ENCODE results near the gene EML1.
A peak's percentile ranks its signal among the peaks of the same experiment; 100 is the strongest.

The EML1 gene

DNA sequence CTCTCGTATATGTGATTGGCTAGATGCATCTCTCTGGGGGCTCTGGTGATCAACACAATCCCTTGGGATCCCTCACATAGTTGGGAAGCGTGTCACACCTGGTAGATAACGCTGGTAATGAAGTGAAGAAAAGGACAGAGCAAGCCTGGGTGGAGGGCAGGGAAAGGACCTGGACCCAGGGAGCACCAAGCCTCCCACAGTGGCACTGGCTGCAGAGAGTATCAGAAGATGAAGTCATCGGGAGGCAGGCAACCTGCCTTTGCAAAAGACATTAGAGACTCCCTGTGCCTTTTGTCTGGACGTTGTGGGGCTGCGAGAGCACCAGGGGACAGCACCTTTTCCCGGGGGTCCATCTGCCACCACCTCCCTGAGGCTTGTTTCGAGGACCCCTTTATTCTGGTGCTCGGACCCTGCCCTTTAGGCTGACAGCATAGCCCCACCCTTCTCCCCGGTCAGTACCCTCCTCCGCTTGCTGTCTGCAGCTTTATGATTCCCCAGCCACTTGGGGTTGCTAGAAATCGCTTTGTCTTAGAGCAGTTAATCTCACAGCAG is 116.4 kb downstream of the EML1 start:
- peak; percentile 56 for DNase-seq

DNA sequence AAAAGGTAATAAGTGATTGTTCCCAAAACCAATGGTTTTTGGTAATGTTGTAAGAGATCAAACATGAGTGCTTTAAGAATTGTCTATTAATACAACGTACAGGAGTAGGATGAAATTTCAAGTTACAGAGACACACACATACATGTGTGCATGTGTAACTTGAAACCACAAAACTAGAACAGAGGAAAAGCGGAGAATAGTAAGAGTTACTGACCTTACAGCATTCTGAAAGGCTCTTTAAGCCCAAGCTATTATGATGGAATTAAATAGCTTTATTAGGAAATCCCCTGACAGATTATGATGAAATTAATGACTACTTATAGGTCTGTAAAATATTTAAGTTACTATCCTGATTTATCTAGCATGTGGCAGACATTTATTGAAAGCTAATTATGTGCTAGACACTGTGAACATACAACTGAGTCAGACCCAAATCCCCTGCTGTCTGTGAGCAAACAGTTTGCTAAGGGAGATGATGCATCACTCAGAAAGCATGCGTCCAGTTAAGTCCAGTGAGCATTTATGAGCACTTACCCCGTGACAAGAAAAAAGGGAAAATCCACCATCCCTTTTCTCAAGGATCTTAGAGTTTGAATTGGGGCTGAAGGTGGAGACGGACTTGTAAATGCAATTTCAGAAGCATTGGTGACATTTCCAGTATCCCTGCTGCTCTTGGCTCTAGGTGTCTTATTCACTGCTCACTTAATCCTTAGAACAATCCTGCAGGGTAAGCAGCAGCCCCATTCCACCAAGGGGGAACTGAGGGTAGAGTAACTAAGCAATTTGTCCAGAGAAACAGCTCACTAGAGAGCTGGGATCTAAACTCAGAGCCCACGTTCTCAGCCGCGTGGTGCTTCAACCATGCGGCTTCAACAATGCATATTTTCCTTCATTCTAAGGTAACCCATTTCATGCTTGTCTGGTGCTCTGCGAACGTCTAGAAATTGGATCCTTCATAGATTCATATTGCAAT is 117.4 kb downstream of the EML1 start:
- DNase-seq, result peak; percentile 71

DNA sequence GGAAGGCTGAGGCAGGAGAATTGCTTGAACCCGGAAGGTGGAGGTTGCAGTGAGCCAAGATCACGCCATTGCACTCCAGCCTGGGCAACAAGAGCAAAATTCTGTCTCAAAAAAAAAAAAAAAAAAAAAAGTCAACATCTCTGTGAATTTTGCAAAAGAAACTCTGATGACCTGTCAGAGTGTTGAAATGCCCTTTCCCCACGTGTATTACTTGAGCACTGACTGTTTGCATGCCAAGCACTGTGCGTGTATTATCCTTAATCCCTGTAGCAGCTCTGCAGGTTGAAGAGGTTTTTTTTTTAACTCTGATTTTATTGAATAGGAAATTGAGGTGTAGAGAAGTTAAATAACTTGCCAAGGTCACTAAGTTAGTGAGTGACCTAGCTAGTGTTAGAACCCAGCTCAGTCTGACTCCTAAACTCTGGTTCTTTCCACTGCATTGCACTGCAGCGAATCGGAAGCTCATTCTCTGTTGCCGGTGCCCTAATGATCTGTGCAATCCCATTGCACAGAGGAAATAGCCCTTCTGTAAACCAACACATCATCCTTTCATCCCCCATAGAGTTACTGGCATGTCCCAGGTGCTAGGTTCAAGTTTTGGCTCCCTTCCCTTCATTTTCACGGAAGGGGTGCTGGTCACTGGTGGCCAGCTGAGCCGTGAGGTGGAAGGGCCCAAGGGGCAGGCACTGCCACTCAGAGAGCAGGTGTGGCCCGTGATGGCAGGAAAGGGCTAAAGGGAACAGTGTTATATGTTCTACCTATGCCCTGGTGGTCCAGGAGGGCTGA is 122.3 kb downstream of the EML1 start:
- no peak for DNase-seq

- no peak for DNase-seq
These were observed 122.8 kb downstream of the EML1 start for GRCh38 chr14:99916091-99916383.

- DNase-seq, result no peak
These were observed 125.6 kb downstream of the EML1 start for GRCh38 chr14:99918781-99919180.

- DNase-seq, result no peak
These were observed 128.2 kb downstream of the EML1 start for GRCh38 chr14:99921425-99921824.

DNA sequence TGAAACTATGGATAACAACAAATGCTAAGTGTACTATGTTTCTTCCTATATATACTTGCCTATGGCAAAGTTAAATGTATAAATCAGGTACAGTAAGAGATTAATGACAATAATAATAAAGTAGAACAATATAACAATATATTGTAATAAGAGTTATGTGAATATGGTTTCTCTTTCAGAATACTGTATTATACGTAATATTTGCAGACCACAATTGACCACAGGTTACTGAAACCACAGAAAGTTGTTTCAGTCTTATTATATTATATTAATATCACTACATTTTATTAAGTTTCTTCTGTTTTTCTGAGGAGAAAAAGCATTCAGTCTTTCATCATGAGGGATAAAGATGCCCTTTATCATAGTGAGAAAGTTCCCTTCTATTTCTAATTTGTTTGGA is 131.2 kb downstream of the EML1 start:
- DNase-seq, result no peak

DNA sequence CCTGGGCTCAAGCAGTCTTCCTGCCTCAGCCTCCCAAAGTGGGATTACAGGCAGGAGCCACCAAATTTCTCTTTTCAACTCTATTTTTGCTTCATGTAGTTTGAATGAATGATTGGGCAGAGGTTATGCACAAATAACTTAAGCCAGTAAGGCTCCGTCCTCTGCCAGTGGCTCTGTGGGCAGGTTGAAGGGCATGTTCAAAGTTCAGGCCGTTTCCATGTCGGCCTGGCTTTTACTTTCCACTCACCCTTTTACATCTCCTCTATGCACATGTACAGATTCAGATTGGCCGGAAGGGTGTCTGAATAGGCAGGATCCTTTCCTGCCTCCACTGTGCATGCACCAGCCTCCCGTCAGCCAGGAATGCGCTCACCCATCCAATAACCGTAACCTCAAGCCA is 132.3 kb downstream of the EML1 start:
- DNase-seq, result no peak

DNA sequence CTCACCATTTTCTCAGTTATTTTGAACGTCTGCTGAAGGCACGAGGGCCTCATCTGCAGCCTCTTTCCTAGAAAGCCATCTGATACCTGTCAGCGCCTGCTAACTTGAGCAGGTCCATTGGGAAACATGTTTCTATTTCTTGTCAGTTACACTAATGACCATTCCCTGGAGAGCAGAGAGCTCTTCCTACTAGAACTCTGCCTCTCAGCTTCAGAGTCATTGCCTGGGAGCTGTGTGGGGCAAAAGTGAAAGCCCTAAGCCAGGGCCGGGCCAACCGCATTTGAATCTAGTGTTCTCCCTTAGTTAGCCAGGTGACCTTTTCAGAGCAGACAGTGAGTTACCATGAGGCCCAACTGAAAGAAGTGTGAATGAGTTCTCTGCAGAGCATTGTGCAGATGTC is 135.8 kb downstream of the EML1 start:
- DNase-seq, result no peak

DNA sequence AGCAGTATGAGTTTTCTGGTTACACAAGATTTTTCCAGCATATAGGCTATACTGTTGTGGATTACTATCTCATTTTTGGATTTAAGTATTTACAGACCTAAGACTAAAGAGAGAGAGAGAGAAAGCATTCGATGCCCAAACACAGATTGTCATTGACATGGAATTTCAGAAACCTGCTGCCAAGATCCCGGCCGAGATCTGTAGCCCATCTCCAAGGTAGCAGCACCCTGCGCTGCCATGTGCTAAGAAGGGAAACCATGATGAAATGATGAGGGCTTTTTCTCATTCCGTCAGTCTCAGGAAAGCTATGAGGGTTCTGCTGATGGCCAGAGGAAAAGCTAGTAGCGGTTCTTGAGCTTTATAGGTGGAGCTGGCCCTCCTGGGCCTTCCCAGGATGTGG is 136.4 kb downstream of the EML1 start:
- DNase-seq, result no peak

DNA sequence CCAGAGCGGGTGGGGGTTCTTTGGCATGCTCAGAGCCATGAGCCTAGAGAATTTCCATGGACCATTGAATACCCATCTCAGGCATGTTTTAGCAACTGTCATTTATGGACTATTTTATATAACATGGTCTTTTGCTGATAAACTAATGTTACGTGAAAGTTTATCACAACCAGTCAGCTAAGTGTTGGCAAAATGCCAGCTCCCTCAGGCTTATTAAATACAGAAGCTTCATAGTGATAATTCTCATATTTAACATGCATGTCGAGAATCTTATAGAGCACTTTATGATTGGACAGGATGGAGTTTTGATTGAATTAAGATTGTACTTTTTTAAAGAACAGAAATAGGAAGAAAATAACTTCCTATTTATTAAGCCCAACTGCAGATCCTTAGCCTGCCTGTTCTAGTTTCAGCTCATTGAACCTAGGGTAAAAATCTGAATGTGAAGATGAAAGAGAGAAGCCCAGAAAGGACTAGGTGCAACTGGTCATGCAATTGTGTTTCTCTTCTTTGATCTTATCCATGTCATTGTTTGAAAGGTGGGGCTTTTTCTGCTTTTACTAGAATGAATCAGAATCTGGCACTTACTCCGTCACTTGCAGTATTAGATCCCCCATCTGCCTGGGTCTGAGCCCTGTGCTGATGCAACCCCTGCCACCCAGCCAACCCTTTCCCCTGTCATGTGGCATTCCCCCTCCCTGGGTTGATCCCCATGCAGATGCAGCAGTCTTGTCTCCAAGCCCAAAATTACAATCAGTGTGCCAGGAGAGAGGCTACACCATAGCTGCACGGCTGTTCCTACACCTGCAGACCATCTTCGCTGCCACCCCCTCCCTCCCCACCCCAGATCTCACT is 137.4 kb downstream of the EML1 start:
- DNase-seq, result peak; percentile 45

DNA sequence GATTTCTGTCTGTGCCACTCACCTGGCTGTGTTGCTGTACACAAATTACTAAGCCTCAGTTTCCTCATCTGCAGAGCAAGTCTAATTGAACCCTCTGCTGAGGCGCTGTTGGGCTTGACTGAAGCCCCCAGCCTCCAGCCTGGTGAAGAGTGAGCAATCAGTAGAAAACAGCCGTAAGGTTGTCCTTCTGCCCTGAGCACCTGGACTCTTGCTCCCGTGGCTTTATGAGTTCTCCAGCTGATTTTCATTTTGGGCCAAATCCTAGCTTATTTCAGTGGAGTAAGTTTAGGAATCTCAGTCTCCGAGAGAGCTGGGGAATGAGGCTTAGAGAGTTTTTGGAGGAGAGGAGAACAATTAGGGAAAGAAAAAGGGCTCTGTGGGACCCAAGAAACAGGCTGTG is 138.1 kb downstream of the EML1 start:
- no peak for DNase-seq

DNA sequence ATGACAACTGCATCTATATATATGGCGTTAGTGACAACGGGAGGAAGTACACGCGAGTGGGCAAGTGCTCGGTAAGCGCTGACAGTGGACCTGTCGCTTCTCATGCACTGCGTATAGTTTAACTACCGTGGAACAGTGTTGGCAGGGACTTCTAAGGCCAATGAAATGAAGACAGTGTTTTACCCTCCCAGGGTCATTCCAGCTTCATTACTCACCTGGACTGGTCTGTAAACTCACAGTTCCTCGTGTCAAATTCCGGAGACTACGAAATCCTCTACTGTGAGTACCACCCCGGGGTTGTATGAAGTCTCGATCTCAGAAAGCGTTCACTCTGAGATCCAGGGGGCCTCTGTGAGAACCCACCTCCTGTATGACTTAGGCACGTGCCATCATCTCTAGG is 142.8 kb downstream of the EML1 start:
- no peak for DNase-seq

DNA sequence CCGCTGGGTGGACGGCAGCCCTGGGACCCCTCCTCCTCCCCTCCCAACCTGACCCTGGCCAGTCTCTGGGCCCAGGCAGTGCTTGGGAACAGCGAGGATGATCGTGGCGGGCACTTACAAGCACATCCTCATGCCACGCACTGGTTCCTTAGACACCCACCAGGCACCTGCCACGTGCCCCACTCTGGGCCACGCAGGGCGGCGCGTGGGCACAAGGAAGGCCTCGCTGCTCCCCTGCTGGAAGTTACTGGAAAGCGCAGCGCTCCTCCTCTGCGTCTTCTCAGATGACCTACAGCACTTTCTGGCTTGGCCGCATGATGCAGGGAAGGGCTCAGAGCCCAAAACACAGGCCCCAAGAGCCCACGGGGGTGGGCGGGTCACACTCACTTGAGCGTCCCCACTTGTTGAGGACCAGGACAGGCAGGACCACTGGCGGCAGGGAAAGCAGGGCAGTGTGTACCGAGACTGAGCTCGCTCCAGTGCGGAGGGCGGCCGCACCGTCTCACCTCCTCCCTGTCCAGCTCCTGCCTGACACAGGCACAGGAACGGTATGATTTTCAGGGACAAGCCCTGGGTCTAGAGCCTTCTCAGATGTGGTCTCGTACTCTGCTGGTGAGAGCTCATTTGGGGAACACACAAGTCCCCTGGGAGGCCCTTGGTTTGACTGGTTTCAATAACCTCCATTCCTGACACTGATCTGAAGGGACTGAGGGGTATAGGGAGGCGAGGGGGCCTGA is 143.7 kb downstream of the EML1 start:
- no peak for DNase-seq

GRCh38 chr14:99937475-99938244 is 144.4 kb downstream of the EML1 start:
- no peak for DNase-seq

GRCh38 chr14:99938376-99938775 is 145.2 kb downstream of the EML1 start:
- DNase-seq, result no peak

GRCh38 chr14:99938896-99939295 is 145.7 kb downstream of the EML1 start:
- DNase-seq, result no peak

GRCh38 chr14:99939421-99939820 is 146.2 kb downstream of the EML1 start:
- DNase-seq, result no peak

- no peak for DNase-seq
These were observed 146.9 kb downstream of the EML1 start for GRCh38 chr14:99940064-99940463.

DNA sequence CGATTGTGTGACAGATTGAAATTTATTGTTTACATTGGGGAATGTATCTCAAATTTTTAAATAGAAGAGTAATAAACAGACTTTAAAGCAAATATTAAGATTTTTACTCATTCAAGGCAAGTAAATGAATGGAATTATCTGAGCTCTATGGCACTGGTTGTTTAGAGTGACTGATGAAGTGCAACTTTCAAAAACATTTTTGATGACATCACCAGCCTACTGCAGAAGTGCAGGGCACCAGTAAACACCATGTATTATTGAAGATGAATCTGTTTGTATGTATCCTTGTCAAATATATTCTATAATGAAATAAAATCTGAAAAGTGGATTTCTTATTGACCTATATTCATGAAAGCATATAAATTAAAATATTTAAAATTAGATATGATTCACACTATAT is 148.0 kb downstream of the EML1 start:
- no peak for DNase-seq

GRCh38 chr14:99943620-99944019 is 150.4 kb downstream of the EML1 start:
- DNase-seq, result no peak
